ENCODE measurements around the gene GFRAL. TPM values are rescaled to one million over a fixed set of nuclear protein-coding genes. Genes with fewer than 3 reads are reported as not detected.
A peak's percentile ranks its signal among the peaks of the same experiment; 100 is the strongest.

Gene GFRAL
- total RNA-seq, 1 donor from 2014 or later = not detected

- Histone ChIP-seq H3K27me3 (no peaks in the 10 kb centered on the region), H3K9me3 (no peaks in the 10 kb centered on the region), H3K4me3 (no peak overlapping the region), H3K4me1 (no peaks in the 10 kb centered on the region), H3K36me3 (no peaks in the 10 kb centered on the region), H3K27ac (no peak overlapping the region)
- no peak for TF ChIP-seq CTCF (IDR thresholded peaks at IDR 0.05)
- intact Hi-C loops (cut with DNase I) = no loop called here
- DNase-seq (no peak), ATAC-seq (no peak)
Observed at GRCh38 chr6:55433446-55434130, 106.3 kb downstream of the GFRAL start.

- Histone ChIP-seq H3K27me3 (no peaks in the 10 kb centered on the region), H3K4me1 (no peaks in the 10 kb centered on the region), H3K4me3 (no peak overlapping the region), H3K36me3 (no peaks in the 10 kb centered on the region), H3K27ac (no peak overlapping the region), H3K9me3 (no peaks in the 10 kb centered on the region)
- ATAC-seq (no peak), DNase-seq (no peak)
- TF ChIP-seq CTCF (IDR thresholded peaks at IDR 0.05) = no peak
- intact Hi-C loops (cut with DNase I) = no loop called here
Observed at GRCh38 chr6:55437141-55437540, 109.9 kb downstream of the GFRAL start.

- Histone ChIP-seq H3K4me1 (no peaks in the 10 kb centered on the region), H3K27me3 (no peaks in the 10 kb centered on the region), H3K4me3 (no peak overlapping the region), H3K27ac (no peak overlapping the region), H3K9me3 (no peaks in the 10 kb centered on the region), H3K36me3 (no peaks in the 10 kb centered on the region)
- TF ChIP-seq CTCF (IDR thresholded peaks at IDR 0.05) = no peak
- intact Hi-C loops (cut with DNase I) = no loop called here
- ATAC-seq (no peak), DNase-seq (no peak)
Observed at GRCh38 chr6:55438203-55438602, 110.9 kb downstream of the GFRAL start.

- no peak overlapping the region for H3K27ac ChIP-seq
- no peaks in the 10 kb centered on the region for H3K36me3 ChIP-seq
- no peak for TF ChIP-seq CTCF (IDR thresholded peaks at IDR 0.05)
- ATAC-seq (no peak), DNase-seq (no peak)
- intact Hi-C loops (cut with DNase I) = no loop called here
- H3K27me3 ChIP-seq = no peaks in the 10 kb centered on the region
- no peak overlapping the region for H3K4me3 ChIP-seq
- H3K4me1 ChIP-seq = no peaks in the 10 kb centered on the region
- no peaks in the 10 kb centered on the region for H3K9me3 ChIP-seq
Observed at GRCh38 chr6:55443238-55444134, 116.2 kb downstream of the GFRAL start.

- no peak for ATAC-seq
- peak; percentile 48 for TF ChIP-seq CTCF (IDR thresholded peaks at IDR 0.05)
- intact Hi-C loops (cut with DNase I) = no loop called here
- Histone ChIP-seq H3K36me3 (no peaks in the 10 kb centered on the region), H3K9me3 (no peaks in the 10 kb centered on the region), H3K27me3 (no peaks in the 10 kb centered on the region), H3K27ac (no peak overlapping the region), H3K4me3 (no peak overlapping the region), H3K4me1 (no peaks in the 10 kb centered on the region)
- no peak for DNase-seq
Observed at GRCh38 chr6:55445648-55446204, 118.5 kb downstream of the GFRAL start.

Data from upper lobe of right lung (tissue), 1 donor.